Neural cell (in vitro differentiated cells): ENCODE data around the gene TCFL5. TPM values are rescaled to one million over a fixed set of nuclear protein-coding genes. Genes with fewer than 3 reads are reported as not detected.

ENCODE experiments used
- H2AFZ ChIP-seq: fragments of 200-600, 300-800 bp; sonication (generic), shearing (Covaris generic); 2 replicates; pipeline ENCODE4 v1.6.0; 2014; ENCODE audit warnings: low read depth, mild to moderate bottlenecking, antibody characterized with exemption, low read length, moderate library complexity
- H3F3A ChIP-seq: fragments of 200-600 bp; shearing (Covaris generic); 2 replicates; pipeline ENCODE4 v1.6.1; 2016; ENCODE audit warnings: mild to moderate bottlenecking, moderate library complexity, mixed read lengths, antibody characterized with exemption, low read length; ENCODE audit not compliant: insufficient read depth, poor library complexity, severe bottlenecking
- H3K27ac ChIP-seq: fragments of 200-600, 300-800 bp; sonication (generic), shearing (Covaris generic); 2 replicates; pipeline ENCODE4 v1.5.1; 2014; ENCODE audit warnings: mild to moderate bottlenecking, low read length, moderate library complexity
- H3K27me3 ChIP-seq: fragments of 300-800, 200-600 bp; sonication (generic), shearing (Covaris generic); 2 replicates; pipeline ENCODE4 v1.6.0; 2014; ENCODE audit warnings: mild to moderate bottlenecking, low read depth, low read length, moderate library complexity; ENCODE audit not compliant: insufficient read depth
- H3K36me3 ChIP-seq: fragments of 300-800, 200-600 bp; sonication (generic), shearing (Covaris generic); 2 replicates; pipeline ENCODE4 v1.5.1; 2014; ENCODE audit warnings: mild to moderate bottlenecking, antibody characterized with exemption, low read length, moderate library complexity; ENCODE audit not compliant: insufficient read depth
- H3K4me2 ChIP-seq: fragments of 300-800, 200-600 bp; sonication (generic), shearing (Covaris generic); 2 replicates; pipeline ENCODE4 v1.6.0; 2014; ENCODE audit warnings: mild to moderate bottlenecking, low read length
- H3K4me3 ChIP-seq: fragments of 300-800, 200-600 bp; sonication (generic), shearing (Covaris generic); 2 replicates; pipeline ENCODE4 v1.5.1; 2014; ENCODE audit warnings: mild to moderate bottlenecking, low read length, moderate library complexity
- H3K79me2 ChIP-seq: fragments of 200-600 bp; shearing (Covaris generic); replicated peaks from 2 replicates; pipeline ENCODE4 v1.6.0; 2014; ENCODE audit warnings: mild to moderate bottlenecking, low read length, moderate library complexity; ENCODE audit not compliant: insufficient read depth
- H3K9ac ChIP-seq: fragments of 300-800, 200-600 bp; sonication (generic), shearing (Covaris generic); 2 replicates; pipeline ENCODE4 v1.6.1; 2016; ENCODE audit warnings: mild to moderate bottlenecking, low read length, mixed read lengths
- H3K9me2 ChIP-seq: fragments of 200-600 bp; shearing (Covaris generic); 2 replicates; pipeline ENCODE4 v1.6.1; 2016; ENCODE audit warnings: mild to moderate bottlenecking, low read length, mixed read lengths; ENCODE audit not compliant: insufficient read depth
- H3K9me3 ChIP-seq: fragments of 200-600, 300-800 bp; sonication (generic), shearing (Covaris generic); 2 replicates; pipeline ENCODE4 v1.6.1; 2016; ENCODE audit warnings: mild to moderate bottlenecking, mixed run types, low read length, moderate library complexity, mixed read lengths
- H4K20me1 ChIP-seq: fragments of 200-600 bp; shearing (Covaris generic); 2 replicates; pipeline ENCODE4 v1.6.1; 2016; ENCODE audit warnings: mild to moderate bottlenecking, mixed run types; ENCODE audit not compliant: insufficient read depth
- EP300 ChIP-seq: fragments of 450-650 bp; conservative IDR thresholded peaks from 2 replicates; pipeline ENCODE4 v1.6.1; 2014; ENCODE audit warnings: antibody characterized with exemption, mild to moderate bottlenecking, moderate library complexity; ENCODE audit not compliant: poor library complexity, severe bottlenecking
- EZH2 ChIP-seq: fragments of 200-600, 300-800 bp; shearing (Covaris generic), sonication (generic); IDR thresholded peaks from 2 replicates; pipeline ENCODE4 v1.6.1; 2014; ENCODE audit warnings: antibody characterized with exemption, low read length, borderline replicate concordance, mild to moderate bottlenecking; ENCODE audit not compliant: insufficient read depth, poor library complexity, severe bottlenecking
- MXI1 ChIP-seq: fragments of 450-650 bp; conservative IDR thresholded peaks from 2 replicates; pipeline ENCODE4 v1.6.1; 2014; ENCODE audit warnings: antibody characterized with exemption, mild to moderate bottlenecking; ENCODE audit not compliant: poor library complexity, severe bottlenecking
- POLR2AphosphoS5 ChIP-seq: IDR thresholded peaks from 2 replicates; pipeline ENCODE4 v1.6.1; 2012
- RAD21 ChIP-seq: fragments of 450-650 bp; conservative IDR thresholded peaks from 2 replicates; pipeline ENCODE4 v1.6.1; 2014; ENCODE audit warnings: antibody characterized with exemption, mild to moderate bottlenecking, moderate library complexity
- SMC3 ChIP-seq: fragments of 450-650 bp; conservative IDR thresholded peaks from 2 replicates; pipeline ENCODE4 v1.6.1; 2014; ENCODE audit warnings: antibody characterized with exemption, mild to moderate bottlenecking, moderate library complexity; ENCODE audit not compliant: poor library complexity
- TAF1 ChIP-seq: IDR thresholded peaks from 2 replicates; pipeline ENCODE4 v1.6.1; 2012; ENCODE audit warnings: low read depth
- polyA plus RNA-seq: library from polyadenylated mRNA; depleted of rRNA; stranded (reverse); fragments of >200 nt; gene quantifications from 2 replicates; pipeline ENCODE4 v1.2.3, GENCODE V29; 2014
- TF ChIP-seq, protein P1 (sequence below): fragments of 450-650 bp; IDR thresholded peaks from 2 replicates; pipeline ENCODE4 v1.5.1; 2014; ENCODE audit warnings: antibody characterized with exemption, mild to moderate bottlenecking, moderate library complexity; ENCODE audit not compliant: poor library complexity, severe bottlenecking
- TF ChIP-seq, protein P2 (sequence below): IDR thresholded peaks from 2 replicates; pipeline ENCODE4 v1.6.1; 2012; ENCODE audit warnings: borderline replicate concordance

TCFL5 gene
- polyA plus RNA-seq, 1 donor from 2014 or later: 9.8 TPM

DNA sequence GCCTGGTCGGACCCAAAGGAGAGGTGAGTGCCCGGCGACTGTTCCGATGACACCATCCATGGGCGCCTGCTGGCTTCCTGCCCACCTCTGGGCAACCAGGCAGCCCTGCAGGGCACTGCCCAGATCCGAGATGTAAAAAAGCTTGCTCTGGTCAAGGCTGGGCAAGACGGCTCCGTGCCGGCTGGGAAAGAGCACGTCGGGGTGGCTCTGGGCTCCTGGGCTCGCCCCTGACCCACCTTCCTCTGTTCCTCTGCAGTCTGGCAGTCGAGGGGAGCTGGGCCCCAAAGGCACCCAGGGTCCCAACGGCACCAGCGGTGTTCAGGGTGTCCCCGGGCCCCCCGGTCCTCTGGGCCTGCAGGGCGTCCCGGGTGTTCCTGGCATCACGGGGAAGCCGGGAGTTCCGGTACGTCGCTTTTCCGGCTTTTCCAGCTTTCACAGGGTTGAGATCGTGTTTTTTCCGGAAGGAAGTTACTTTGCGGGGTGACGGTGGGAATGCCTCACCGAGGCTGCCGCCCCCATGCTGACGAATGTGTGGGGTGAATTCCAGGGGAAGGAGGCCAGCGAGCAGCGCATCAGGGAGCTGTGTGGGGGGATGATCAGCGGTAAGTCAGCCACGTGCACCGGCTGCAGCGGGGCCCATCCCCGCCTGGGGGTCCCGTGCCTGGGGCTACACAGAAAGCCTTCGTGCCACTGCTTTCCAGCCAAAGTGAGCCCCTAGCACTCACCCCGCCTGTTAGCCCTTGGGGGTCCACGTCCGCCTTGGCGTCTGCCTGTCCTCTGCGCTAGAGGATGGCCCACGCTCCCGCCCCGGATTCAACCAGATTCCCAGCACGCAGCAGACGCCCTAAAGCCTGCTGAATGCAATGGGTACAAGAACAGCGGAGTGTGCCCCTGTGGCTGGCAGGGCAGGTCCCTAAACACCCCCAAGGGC lies 25.4 kb downstream of the TCFL5 start:
- H3K4me3 ChIP-seq: no peak overlapping the region
- no peaks in the 10 kb centered on the region for H4K20me1 ChIP-seq
- no peaks in the 10 kb centered on the region for H3K36me3 ChIP-seq
- H3K27ac ChIP-seq: no peak overlapping the region
- no peak for TF ChIP-seq TAF1
- TF ChIP-seq, protein P1, sequence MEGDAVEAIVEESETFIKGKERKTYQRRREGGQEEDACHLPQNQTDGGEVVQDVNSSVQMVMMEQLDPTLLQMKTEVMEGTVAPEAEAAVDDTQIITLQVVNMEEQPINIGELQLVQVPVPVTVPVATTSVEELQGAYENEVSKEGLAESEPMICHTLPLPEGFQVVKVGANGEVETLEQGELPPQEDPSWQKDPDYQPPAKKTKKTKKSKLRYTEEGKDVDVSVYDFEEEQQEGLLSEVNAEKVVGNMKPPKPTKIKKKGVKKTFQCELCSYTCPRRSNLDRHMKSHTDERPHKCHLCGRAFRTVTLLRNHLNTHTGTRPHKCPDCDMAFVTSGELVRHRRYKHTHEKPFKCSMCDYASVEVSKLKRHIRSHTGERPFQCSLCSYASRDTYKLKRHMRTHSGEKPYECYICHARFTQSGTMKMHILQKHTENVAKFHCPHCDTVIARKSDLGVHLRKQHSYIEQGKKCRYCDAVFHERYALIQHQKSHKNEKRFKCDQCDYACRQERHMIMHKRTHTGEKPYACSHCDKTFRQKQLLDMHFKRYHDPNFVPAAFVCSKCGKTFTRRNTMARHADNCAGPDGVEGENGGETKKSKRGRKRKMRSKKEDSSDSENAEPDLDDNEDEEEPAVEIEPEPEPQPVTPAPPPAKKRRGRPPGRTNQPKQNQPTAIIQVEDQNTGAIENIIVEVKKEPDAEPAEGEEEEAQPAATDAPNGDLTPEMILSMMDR: no peak
- TF ChIP-seq, protein P2, sequence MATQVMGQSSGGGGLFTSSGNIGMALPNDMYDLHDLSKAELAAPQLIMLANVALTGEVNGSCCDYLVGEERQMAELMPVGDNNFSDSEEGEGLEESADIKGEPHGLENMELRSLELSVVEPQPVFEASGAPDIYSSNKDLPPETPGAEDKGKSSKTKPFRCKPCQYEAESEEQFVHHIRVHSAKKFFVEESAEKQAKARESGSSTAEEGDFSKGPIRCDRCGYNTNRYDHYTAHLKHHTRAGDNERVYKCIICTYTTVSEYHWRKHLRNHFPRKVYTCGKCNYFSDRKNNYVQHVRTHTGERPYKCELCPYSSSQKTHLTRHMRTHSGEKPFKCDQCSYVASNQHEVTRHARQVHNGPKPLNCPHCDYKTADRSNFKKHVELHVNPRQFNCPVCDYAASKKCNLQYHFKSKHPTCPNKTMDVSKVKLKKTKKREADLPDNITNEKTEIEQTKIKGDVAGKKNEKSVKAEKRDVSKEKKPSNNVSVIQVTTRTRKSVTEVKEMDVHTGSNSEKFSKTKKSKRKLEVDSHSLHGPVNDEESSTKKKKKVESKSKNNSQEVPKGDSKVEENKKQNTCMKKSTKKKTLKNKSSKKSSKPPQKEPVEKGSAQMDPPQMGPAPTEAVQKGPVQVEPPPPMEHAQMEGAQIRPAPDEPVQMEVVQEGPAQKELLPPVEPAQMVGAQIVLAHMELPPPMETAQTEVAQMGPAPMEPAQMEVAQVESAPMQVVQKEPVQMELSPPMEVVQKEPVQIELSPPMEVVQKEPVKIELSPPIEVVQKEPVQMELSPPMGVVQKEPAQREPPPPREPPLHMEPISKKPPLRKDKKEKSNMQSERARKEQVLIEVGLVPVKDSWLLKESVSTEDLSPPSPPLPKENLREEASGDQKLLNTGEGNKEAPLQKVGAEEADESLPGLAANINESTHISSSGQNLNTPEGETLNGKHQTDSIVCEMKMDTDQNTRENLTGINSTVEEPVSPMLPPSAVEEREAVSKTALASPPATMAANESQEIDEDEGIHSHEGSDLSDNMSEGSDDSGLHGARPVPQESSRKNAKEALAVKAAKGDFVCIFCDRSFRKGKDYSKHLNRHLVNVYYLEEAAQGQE: no peak
- TF ChIP-seq EZH2: no peak
- TF ChIP-seq RAD21: no peak
- TF ChIP-seq MXI1: no peak
- TF ChIP-seq POLR2AphosphoS5: no peak
- no peak for TF ChIP-seq SMC3
- no peak for TF ChIP-seq EP300
- no peaks in the 10 kb centered on the region for H3F3A ChIP-seq
- H3K4me2 ChIP-seq: no peak overlapping the region
- no peak overlapping the region for H2AFZ ChIP-seq
- H3K9me2 ChIP-seq: no peaks in the 10 kb centered on the region
- H3K79me2 ChIP-seq: no peaks in the 10 kb centered on the region
- no peak overlapping the region for H3K9ac ChIP-seq
- H3K27me3 ChIP-seq: no peaks in the 10 kb centered on the region
- H3K9me3 ChIP-seq: no peaks in the 10 kb centered on the region

GRCh38 chr20:62834967-62835730 lies 26.5 kb downstream of the TCFL5 start:
- Histone ChIP-seq H3K4me3 (no peak overlapping the region), H3K36me3 (no peaks in the 10 kb centered on the region), H3K9me2 (no peaks in the 10 kb centered on the region), H3K79me2 (no peaks in the 10 kb centered on the region), H3K27me3 (no peaks in the 10 kb centered on the region), H4K20me1 (no peaks in the 10 kb centered on the region), H3F3A (no peaks in the 10 kb centered on the region), H2AFZ (no peak overlapping the region), H3K9ac (no peak overlapping the region), H3K27ac (no peak overlapping the region), H3K9me3 (no peaks in the 10 kb centered on the region), H3K4me2 (no peak overlapping the region)
- TF ChIP-seq, protein P2: no peak
- TF ChIP-seq TAF1 (no peak), EP300 (no peak), RAD21 (no peak), POLR2AphosphoS5 (no peak), SMC3 (no peak), EZH2 (no peak), MXI1 (no peak)
- TF ChIP-seq, protein P1: no peak
